HUES6 (cell line): ENCODE data around the gene NXPH1.

ENCODE experiments used
- H3K27ac ChIP-seq: 2 replicates; pipeline ENCODE4 v1.7.0; 2013; ENCODE audit warnings: low read depth, mild to moderate bottlenecking, low read length, inconsistent platforms
- H3K27me3 ChIP-seq: 2 replicates; pipeline ENCODE4 v1.6.1; 2013; ENCODE audit warnings: low read length; ENCODE audit not compliant: control insufficient read depth, insufficient read depth
- H3K36me3 ChIP-seq: 2 replicates; pipeline ENCODE4 v1.6.1; 2013; ENCODE audit warnings: low read length; ENCODE audit not compliant: control insufficient read depth, insufficient read depth
- H3K4me1 ChIP-seq: 2 replicates; pipeline ENCODE4 v1.6.1; 2013; ENCODE audit warnings: low read length; ENCODE audit not compliant: control insufficient read depth, insufficient read depth
- H3K4me3 ChIP-seq: 2 replicates; pipeline ENCODE4 v1.5.1; 2013; ENCODE audit warnings: low read depth, low read length
- H3K9ac ChIP-seq: one replicate; pipeline ENCODE4 v1.6.1; 2013; ENCODE audit warnings: mild to moderate bottlenecking, low read length
- H3K9me3 ChIP-seq: 2 replicates; pipeline ENCODE4 v1.6.1; 2013; ENCODE audit warnings: low read depth, low read length; ENCODE audit not compliant: control insufficient read depth, insufficient read depth

Gene NXPH1

GRCh38 chr7:8509621-8510020, 76.2 kb downstream of the NXPH1 start:
- no peaks in the 10 kb centered on the region for H3K9me3 ChIP-seq
- H3K36me3 ChIP-seq, result no peaks in the 10 kb centered on the region
- H3K4me3 ChIP-seq, result no peak overlapping the region
- H3K9ac ChIP-seq, result no peak overlapping the region
- H3K27ac ChIP-seq, result no peak overlapping the region
- no peaks in the 10 kb centered on the region for H3K27me3 ChIP-seq
- no peaks in the 10 kb centered on the region for H3K4me1 ChIP-seq

DNA sequence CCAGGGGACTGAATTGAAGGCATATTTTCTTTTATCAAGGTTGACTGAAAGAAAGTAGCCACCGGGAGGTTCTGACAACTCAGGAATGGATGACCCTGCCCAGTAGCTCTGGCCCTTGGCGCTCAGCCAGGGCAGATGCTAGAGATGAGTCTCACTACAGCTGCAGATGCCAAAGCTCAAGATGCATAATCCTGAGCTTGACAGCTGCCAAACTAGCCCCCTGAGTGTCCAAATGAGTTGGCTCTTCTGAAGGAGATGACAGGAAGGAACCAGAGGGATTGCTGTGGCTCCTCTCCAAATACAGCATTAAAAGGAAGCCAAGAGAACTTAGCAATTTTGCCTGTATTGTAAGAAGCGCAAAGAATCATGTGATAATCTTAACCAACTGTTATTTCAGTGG, 78.4 kb downstream of the NXPH1 start:
- H3K27me3 ChIP-seq, result no peaks in the 10 kb centered on the region
- no peaks in the 10 kb centered on the region for H3K36me3 ChIP-seq
- H3K9me3 ChIP-seq, result no peaks in the 10 kb centered on the region

DNA sequence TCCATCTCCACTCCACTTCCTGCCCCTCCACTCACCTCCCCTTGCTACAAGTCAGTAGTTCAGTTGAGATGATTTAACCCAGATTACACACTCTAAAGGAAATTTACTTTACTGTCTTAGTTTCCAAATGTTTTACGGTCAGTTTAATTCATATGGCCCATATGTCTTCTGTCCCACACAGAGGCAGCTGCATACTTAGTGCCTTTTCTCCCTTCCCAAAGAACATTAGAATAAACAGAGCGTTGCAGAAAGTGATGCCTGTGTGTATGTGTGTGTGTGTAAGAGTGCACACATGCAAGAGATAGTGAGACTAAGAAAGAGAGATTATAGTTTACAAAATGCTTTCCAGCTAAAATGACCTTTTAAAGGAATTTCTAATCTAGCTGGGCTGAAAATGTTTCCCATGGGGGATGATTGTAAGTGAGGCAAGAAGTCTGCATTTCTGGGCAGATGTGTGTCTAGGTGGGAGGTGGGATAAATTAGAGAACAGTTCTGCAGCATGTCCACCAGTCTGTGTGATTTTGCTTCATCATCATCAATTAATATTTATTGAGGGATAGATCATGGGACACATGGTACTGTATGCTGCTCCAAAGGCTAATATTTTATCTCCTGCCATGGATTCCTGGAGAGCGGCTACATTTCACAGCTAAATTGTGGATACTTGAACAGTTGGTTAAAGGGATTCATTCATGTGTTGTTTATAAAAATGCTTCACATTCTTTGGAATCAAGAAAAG, 81.5 kb downstream of the NXPH1 start:
- H3K4me1 ChIP-seq, result no peaks in the 10 kb centered on the region
- H3K27me3 ChIP-seq, result no peaks in the 10 kb centered on the region
- no peaks in the 10 kb centered on the region for H3K36me3 ChIP-seq
- H3K4me3 ChIP-seq, result no peak overlapping the region
- no peak overlapping the region for H3K27ac ChIP-seq
- H3K9me3 ChIP-seq, result no peaks in the 10 kb centered on the region
- H3K9ac ChIP-seq, result no peak overlapping the region

More for the DNA sequence above, 78.4 kb downstream of the NXPH1 start:
- Histone ChIP-seq H3K4me1 (no peaks in the 10 kb centered on the region), H3K4me3 (no peak overlapping the region), H3K9ac (no peak overlapping the region), H3K27ac (no peak overlapping the region)

GRCh38 chr7:8515640-8516185, 82.3 kb downstream of the NXPH1 start:
- Histone ChIP-seq H3K27me3 (no peaks in the 10 kb centered on the region), H3K9ac (no peak overlapping the region), H3K4me1 (no peaks in the 10 kb centered on the region), H3K4me3 (no peak overlapping the region), H3K36me3 (no peaks in the 10 kb centered on the region), H3K9me3 (no peaks in the 10 kb centered on the region), H3K27ac (no peak overlapping the region)

DNA sequence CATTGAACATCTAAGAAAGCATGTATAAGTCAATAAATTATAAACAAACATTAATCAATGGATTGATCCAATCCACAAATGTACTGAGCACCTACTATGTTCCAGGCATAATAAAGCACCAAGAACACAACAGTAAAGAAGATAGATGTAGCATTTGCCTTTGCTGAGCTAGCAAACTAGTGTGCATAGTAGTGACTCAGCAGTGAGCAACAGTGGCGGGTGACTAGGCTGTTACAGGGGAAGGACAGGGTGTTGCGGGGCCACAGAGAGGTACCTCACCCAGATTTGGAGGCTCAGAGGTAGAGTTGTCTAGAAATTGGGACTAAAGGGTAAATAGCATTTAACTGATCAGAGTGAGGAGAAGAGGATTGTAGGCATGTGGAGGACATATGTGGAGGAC, 83.6 kb downstream of the NXPH1 start:
- Histone ChIP-seq H3K9ac (no peak overlapping the region), H3K4me1 (no peaks in the 10 kb centered on the region), H3K27me3 (no peaks in the 10 kb centered on the region), H3K27ac (no peak overlapping the region), H3K36me3 (no peaks in the 10 kb centered on the region), H3K9me3 (no peaks in the 10 kb centered on the region), H3K4me3 (no peak overlapping the region)

DNA sequence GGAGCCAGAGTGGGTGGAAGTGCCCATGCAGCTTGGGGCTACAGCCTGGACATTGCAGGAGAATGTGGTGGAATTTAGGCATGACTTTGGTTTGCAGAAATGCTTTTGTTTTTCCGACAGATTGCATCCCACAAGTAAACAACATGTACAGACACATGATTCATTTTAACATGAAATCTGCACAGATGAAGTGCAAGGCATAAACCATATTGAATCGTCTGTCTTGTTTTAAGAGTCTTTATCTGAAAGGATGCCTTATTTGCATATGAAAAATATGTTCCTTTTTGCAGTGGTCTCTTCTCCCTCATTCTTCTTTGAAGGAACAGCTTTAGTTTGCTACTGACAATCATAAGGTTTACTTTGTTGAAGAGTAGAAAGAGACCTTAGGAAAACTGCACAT, 94.9 kb downstream of the NXPH1 start:
- Histone ChIP-seq H3K9me3 (peaks cover 20% of the 10 kb centered on the region), H3K9ac (no peak overlapping the region), H3K27me3 (no peaks in the 10 kb centered on the region), H3K4me3 (no peak overlapping the region), H3K27ac (no peak overlapping the region), H3K36me3 (no peaks in the 10 kb centered on the region), H3K4me1 (no peaks in the 10 kb centered on the region)

GRCh38 chr7:8531991-8532515, 98.6 kb downstream of the NXPH1 start:
- Histone ChIP-seq H3K4me3 (no peak overlapping the region), H3K36me3 (no peaks in the 10 kb centered on the region), H3K27ac (no peak overlapping the region)

GRCh38 chr7:8536431-8536830, 103.0 kb downstream of the NXPH1 start:
- Histone ChIP-seq H3K9ac (no peak overlapping the region), H3K27me3 (no peaks in the 10 kb centered on the region), H3K36me3 (no peaks in the 10 kb centered on the region), H3K27ac (no peak overlapping the region), H3K9me3 (no peaks in the 10 kb centered on the region), H3K4me3 (no peak overlapping the region), H3K4me1 (no peaks in the 10 kb centered on the region)

More at GRCh38 chr7:8531991-8532515, 98.6 kb downstream of the NXPH1 start:
- no peaks in the 10 kb centered on the region for H3K9me3 ChIP-seq
- H3K4me1 ChIP-seq, result no peaks in the 10 kb centered on the region
- H3K9ac ChIP-seq, result no peak overlapping the region
- H3K27me3 ChIP-seq, result no peaks in the 10 kb centered on the region

DNA sequence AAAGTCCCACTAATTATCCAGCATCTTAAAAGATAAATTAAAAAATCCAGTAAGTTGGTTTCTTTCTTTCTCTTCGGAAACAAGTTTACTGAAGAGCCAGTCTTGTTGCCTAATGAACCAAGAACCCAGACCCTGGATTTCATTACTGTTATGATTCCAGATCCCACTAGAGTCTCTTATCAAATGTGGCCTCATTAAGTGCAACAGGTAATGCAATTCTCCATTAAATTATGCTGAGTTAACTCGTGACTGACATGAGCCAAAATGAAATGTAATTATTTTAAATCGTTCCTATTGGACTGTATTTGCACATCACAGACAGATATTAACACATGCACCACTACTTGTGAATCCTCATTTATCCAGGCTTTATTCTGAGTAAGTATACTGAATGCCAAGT, 115.6 kb downstream of the NXPH1 start:
- H3K4me1 ChIP-seq, result no peaks in the 10 kb centered on the region
- H3K9me3 ChIP-seq, result no peaks in the 10 kb centered on the region
- no peak overlapping the region for H3K9ac ChIP-seq
- H3K4me3 ChIP-seq, result no peak overlapping the region
- H3K36me3 ChIP-seq, result no peaks in the 10 kb centered on the region
- H3K27me3 ChIP-seq, result no peaks in the 10 kb centered on the region
- no peak overlapping the region for H3K27ac ChIP-seq

- Histone ChIP-seq H3K27me3 (no peaks in the 10 kb centered on the region), H3K27ac (no peak overlapping the region), H3K9ac (no peak overlapping the region), H3K36me3 (no peaks in the 10 kb centered on the region), H3K9me3 (no peaks in the 10 kb centered on the region), H3K4me3 (no peak overlapping the region), H3K4me1 (peaks cover 20% of the 10 kb centered on the region; the same call in 1 of the 2 replicates)
Measured at GRCh38 chr7:8560501-8560900, 127.1 kb downstream of the NXPH1 start.

GRCh38 chr7:8561449-8561848, 128.0 kb downstream of the NXPH1 start:
- no peak overlapping the region for H3K9ac ChIP-seq
- H3K27me3 ChIP-seq, result no peaks in the 10 kb centered on the region
- no peak overlapping the region for H3K27ac ChIP-seq
- H3K4me3 ChIP-seq, result no peak overlapping the region
- no peaks in the 10 kb centered on the region for H3K9me3 ChIP-seq
- H3K36me3 ChIP-seq, result no peaks in the 10 kb centered on the region
- H3K4me1 ChIP-seq, result peaks cover 20% of the 10 kb centered on the region; the same call in 1 of the 2 replicates
